Upper lobe of left lung (tissue), 6 donors: ENCODE measurements around the gene LRRC3. TPM values are rescaled to one million over a fixed set of nuclear protein-coding genes. Genes with fewer than 3 reads are reported as not detected.
A peak's percentile ranks its signal among the peaks of the same experiment; 100 is the strongest.

Experiments
- ATAC-seq, 2 donors: fragments of 200-7000 bp; cut with Tn5 transposase; one replicate each; pipeline ENCODE4 v1.9.1; 2022; ENCODE audit warnings: mild to moderate bottlenecking in 2 of 2, moderate library complexity in 2 of 2; ENCODE audit not compliant: low FRiP score in 2 of 2
- DNase-seq, 2 donors: peaks; one replicate each; pipeline ENCODE4 v3.0.0-alpha.2; 2019 to 2020
- H3K27ac ChIP-seq, 4 donors: fragments of 200-600 bp; sonication (generic); one replicate each; pipeline ENCODE4 v1.5.1; 2016 to 2019
- H3K27me3 ChIP-seq, 4 donors: fragments of 200-600 bp; sonication (generic); one replicate each; pipeline ENCODE4 v1.5.1; 2017 to 2019
- H3K36me3 ChIP-seq, 4 donors: fragments of 200-600 bp; sonication (generic); one replicate each; pipeline ENCODE4 v1.5.1; 2016 to 2019
- H3K4me1 ChIP-seq, 4 donors: fragments of 200-600 bp; sonication (generic); one replicate each; pipeline ENCODE4 v1.5.1; 2018 to 2019
- H3K4me3 ChIP-seq, 4 donors: fragments of 200-600 bp; sonication (generic); one replicate each; pipeline ENCODE4 v1.5.1; 2017 to 2019; ENCODE audit warnings: mild to moderate bottlenecking in 2 of 4, moderate library complexity in 1 of 4
- H3K9me3 ChIP-seq, 4 donors: fragments of 200-600 bp; sonication (generic); one replicate each; pipeline ENCODE4 v1.5.1; 2018 to 2019
- CTCF ChIP-seq, 6 experiments: fragments of 450-650 bp in 4 of 6; fragments of 200-600 bp in 2 of 6; sonication (generic) in 2 of 6; IDR thresholded peaks; one replicate each; pipeline ENCODE4 v1.5.1; 2016 to 2019; ENCODE audit warnings: antibody characterized with exemption in 6 of 6
- EP300 ChIP-seq, 4 donors: sonication (generic); formaldehyde crosslinking; IDR thresholded peaks; one replicate each; pipeline ENCODE4 v1.5.1; 2017; ENCODE audit warnings: antibody characterized with exemption in 4 of 4, control low read depth in 2 of 4
- POLR2A ChIP-seq, 4 donors: fragments of 450-650 bp; IDR thresholded peaks; one replicate each; pipeline ENCODE4 v1.5.1; 2016 to 2017; ENCODE audit warnings: antibody characterized with exemption in 4 of 4, mild to moderate bottlenecking in 2 of 4
- POLR2AphosphoS5 ChIP-seq, 2 donors: sonication (generic); formaldehyde crosslinking; IDR thresholded peaks; one replicate each; pipeline ENCODE4 v1.5.1; 2017; ENCODE audit warnings: antibody characterized with exemption in 2 of 2
- whole genome bisulfite sequencing, 2 donors: methylation state at CpG; one replicate each; pipeline ENCODE4 v1.1.5; 2017 to 2018; 5-methylcytosine and 5-hydroxymethylcytosine counted together
- total RNA-seq, 6 donors: library from RNA; depleted of rRNA in 4 of 6; stranded (reverse); fragments of >200 nt in 4 of 6; gene quantifications; one replicate each; pipeline versions ENCODE4 v1.1.0 to v1.2.1, GENCODE V29; 2016 to 2021
- donor health status: DM: no; HTN: no; CAD: no; lungs with moderate emphysema.
- donor health status: DM: no; HTN: yes; CAD: no; lungs with severe emphysema.

LRRC3 gene
- total RNA-seq, 6 donors from 2014 or later = 3.1 to 11.5 (median 4.6) TPM

DNA sequence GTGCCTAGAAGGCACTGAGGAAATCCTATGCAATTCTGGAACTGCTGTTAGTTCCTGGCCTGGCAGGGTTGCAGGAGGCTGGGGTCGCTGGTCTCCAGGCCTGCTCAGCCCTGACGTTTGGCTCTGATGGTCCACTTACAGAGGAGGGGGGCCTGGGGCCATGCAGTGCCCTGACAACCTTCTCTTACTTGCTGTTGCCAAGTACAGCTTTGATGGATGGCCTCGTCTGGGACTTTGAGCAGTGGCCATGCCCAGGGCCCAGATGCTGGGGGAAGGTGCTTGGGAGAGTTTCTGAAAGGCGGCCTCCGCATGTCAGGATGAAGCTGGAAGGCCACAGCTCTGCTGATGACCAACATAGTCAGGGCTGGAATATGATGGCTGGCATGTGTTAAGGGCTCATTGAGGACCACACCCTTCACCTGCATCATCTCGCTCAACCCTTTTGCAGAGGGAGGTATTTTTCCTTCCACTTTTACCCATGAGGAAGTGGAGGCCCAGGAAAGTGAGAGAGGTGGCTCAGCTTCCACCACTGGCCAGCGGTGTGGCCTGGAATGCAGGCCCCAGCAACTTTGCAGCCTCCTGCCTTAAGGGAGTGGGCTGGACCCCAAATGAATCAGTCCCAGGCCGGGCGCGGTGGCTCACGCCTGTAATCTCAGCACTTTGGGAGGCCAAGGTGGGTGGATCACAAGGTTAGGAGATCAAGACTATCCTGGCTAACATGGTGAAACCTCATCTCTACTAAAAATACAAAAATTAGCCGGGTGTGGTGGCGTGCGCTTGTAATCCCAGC lies 34.7 kb upstream of the LRRC3 start:
- H3K4me1 ChIP-seq = no peaks in the 10 kb centered on the region
- no peak for ATAC-seq
- 89 to 94% methylated on average over 8 to 14 of the region's 14 CpGs for WGBS, 2 donors
- no peaks in the 10 kb centered on the region for H3K9me3 ChIP-seq
- TF ChIP-seq POLR2AphosphoS5 (IDR thresholded peaks at IDR 0.05) (no peak), EP300 (IDR thresholded peaks at IDR 0.05) (no peak), POLR2A (IDR thresholded peaks at IDR 0.05) (no peak), CTCF (IDR thresholded peaks at IDR 0.05) (no peak)
- H3K27ac ChIP-seq = no peak overlapping the region
- H3K36me3 ChIP-seq = peaks cover 0 to 7% (median 1%) of the 10 kb centered on the region in 4 donors
- no peak overlapping the region for H3K4me3 ChIP-seq
- H3K27me3 ChIP-seq = no peaks in the 10 kb centered on the region
- DNase-seq = peak in 1 of 2 donors; percentile 34

DNA sequence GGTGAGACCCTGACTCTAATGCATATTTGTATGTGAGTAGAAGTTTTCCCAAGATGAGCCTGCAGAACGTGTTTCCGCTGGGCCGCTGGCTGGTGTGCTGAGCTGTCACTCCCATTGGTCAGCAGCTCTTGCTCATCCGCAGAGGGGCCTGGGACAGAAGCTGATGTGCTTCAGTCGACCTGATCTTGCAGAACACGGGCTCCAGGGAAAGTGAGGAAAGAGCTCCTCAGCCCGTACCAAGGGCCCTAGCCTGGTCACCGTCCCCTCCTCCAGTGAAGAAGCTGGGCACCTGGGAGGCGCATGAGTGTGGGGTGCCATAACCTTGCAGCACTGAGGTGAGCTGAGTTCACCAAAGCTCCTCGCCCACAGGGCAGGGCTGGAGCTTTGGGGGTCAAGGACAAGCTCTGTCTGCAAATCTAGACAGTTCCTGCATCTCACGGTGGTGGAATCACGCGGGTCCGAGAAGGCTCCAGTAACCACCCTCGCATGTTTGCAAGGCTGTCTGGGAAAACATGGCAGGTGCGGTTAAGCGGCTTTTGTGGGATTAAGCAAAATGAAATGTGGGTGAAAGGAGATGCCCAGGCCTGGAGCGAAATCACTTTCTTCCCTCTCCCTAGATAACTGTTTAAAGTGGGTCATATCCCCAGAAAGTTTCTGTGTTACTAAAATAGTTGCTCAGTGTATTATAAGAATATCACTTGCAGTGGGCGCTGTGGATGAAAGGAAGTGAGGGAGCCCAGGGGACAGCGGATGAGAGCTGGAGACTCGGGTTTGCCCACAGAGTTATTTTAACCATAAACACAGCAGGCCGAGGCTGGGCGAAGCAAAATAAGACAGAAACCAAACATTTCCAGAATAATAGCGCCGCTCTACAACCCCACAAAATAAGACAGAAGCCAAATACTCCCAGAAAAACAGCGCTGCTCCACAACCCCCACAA lies 33.1 kb upstream of the LRRC3 start:
- Histone ChIP-seq H3K9me3 (no peaks in the 10 kb centered on the region), H3K4me3 (no peak overlapping the region)

GRCh38 chr21:44423312-44423821 lies 31.9 kb upstream of the LRRC3 start:
- Histone ChIP-seq H3K9me3 (no peaks in the 10 kb centered on the region), H3K27me3 (no peaks in the 10 kb centered on the region), H3K4me1 (no peaks in the 10 kb centered on the region), H3K36me3 (peaks cover 0 to 4% (median 1%) of the 10 kb centered on the region in 4 donors), H3K27ac (no peak overlapping the region), H3K4me3 (no peak overlapping the region)
- WGBS, 2 donors = 79 to 85% methylated on average over 7 to 12 of the region's 12 CpGs
- TF ChIP-seq POLR2AphosphoS5 (IDR thresholded peaks at IDR 0.05) = no peak
- TF ChIP-seq EP300 (IDR thresholded peaks at IDR 0.05) = no peak
- no peak for TF ChIP-seq CTCF (IDR thresholded peaks at IDR 0.05)
- ATAC-seq (no peak), DNase-seq (peak in 1 of 2 donors; percentile 57)

More for the DNA sequence above, 33.1 kb upstream of the LRRC3 start:
- H3K27ac ChIP-seq = no peak overlapping the region
- no peaks in the 10 kb centered on the region for H3K27me3 ChIP-seq
- peaks cover 0 to 7% (median 1%) of the 10 kb centered on the region in 4 donors for H3K36me3 ChIP-seq
- no peak for ATAC-seq
- 79 to 80% methylated on average over 15 to 26 of the region's 26 CpGs for WGBS, 2 donors
- TF ChIP-seq EP300 (IDR thresholded peaks at IDR 0.05) (no peak), CTCF (IDR thresholded peaks at IDR 0.05) (no peak), POLR2AphosphoS5 (IDR thresholded peaks at IDR 0.05) (no peak), POLR2A (IDR thresholded peaks at IDR 0.05) (no peak)
- DNase-seq = peak; percentile 8 to 30
- H3K4me1 ChIP-seq = no peaks in the 10 kb centered on the region

DNA sequence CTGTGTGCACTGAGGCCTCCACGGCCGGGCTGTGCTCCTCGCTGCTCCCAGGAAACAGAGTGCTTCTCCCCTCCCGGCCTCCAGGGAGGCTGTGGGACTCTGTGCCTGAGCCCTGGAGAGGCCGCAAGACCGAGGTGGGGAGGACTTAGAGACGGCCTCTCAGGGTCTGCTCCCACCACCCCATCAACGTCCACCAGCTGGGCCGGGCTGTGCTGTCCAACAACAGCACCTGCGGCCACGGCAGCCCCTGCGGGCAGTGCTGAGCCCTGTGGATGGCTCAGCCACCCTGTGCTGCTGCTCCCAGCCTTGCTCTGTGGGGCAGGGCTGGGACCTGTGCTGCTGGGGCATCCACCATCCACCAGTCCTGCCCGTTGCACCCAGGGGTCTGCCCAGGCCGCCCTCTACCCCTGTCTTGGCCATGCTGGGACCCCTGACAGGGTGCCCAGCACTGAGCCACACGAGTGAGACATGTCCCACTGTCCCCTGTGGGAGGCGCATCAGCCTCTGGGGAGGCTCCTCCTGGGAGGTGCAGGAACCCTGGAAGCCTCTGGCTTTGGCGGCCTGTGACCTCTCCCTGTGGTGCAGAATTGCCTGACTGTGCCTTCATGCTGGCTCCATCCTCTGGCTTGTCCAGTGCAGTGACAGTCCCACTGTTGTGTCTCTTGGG lies 31.2 kb upstream of the LRRC3 start:
- DNase-seq (peak; percentile 12 to 52), ATAC-seq (peak in 1 of 2 donors; percentile 4)
- Histone ChIP-seq H3K27me3 (no peaks in the 10 kb centered on the region), H3K27ac (no peak overlapping the region), H3K4me1 (no peaks in the 10 kb centered on the region), H3K4me3 (no peak overlapping the region), H3K9me3 (no peaks in the 10 kb centered on the region), H3K36me3 (peaks cover 0 to under 1% (median 0%) of the 10 kb centered on the region in 4 donors)
- 92% methylated on average over 13 of the region's 17 CpGs; no CpG with 5 or more reads in 1 of the 2 donors for WGBS, 2 donors
- TF ChIP-seq EP300 (IDR thresholded peaks at IDR 0.05) (no peak), POLR2A (IDR thresholded peaks at IDR 0.05) (no peak), POLR2AphosphoS5 (IDR thresholded peaks at IDR 0.05) (no peak), CTCF (IDR thresholded peaks at IDR 0.05) (no peak)
